Stimulated activated effector memory CD8-positive, alpha-beta T cell treated with anti-CD3 and anti-CD28 coated beads, Interleukin-12 subunit alpha, Interleukin-12 subunit beta, amount 100 ng/mL, for 72 hours (primary cell): Measurements from ENCODE around the gene RPL39.
A peak's percentile ranks its signal among the peaks of the same experiment; 100 is the strongest.
"Not testable (repeated sequence)": the region's sequence is repeated elsewhere in the genome, so short reads cannot be mapped to it uniquely, and the experiment has no call there.

Experiments
- ATAC-seq: fragments of 150-1000 bp; cut with Tn5 transposase; 2 replicates; pipeline ENCODE4 v1.10.0; 2021
- DNase-seq, 2 donors: peaks; one replicate each; pipeline ENCODE4 v3.0.0; 2021 to 2022; ENCODE audit warnings: low spot score in 2 of 2
- H3K27ac Mint-ChIP-seq: one replicate; pipeline ENCODE4 v1.8.0; 2022; ENCODE audit warnings: mild to moderate bottlenecking, mixed read lengths
- H3K36me3 Mint-ChIP-seq: one replicate; pipeline ENCODE4 v1.8.0; 2022; ENCODE audit warnings: mild to moderate bottlenecking, mixed read lengths
- H3K4me1 Mint-ChIP-seq: one replicate; pipeline ENCODE4 v1.8.0; 2022; ENCODE audit warnings: mixed read lengths
- H3K4me3 Mint-ChIP-seq: one replicate; pipeline ENCODE4 v1.8.0; 2022; ENCODE audit warnings: mild to moderate bottlenecking, mixed read lengths
- H3K9me3 Mint-ChIP-seq: one replicate; pipeline ENCODE4 v1.8.0; 2022; ENCODE audit warnings: mixed read lengths

Gene RPL39

DNA sequence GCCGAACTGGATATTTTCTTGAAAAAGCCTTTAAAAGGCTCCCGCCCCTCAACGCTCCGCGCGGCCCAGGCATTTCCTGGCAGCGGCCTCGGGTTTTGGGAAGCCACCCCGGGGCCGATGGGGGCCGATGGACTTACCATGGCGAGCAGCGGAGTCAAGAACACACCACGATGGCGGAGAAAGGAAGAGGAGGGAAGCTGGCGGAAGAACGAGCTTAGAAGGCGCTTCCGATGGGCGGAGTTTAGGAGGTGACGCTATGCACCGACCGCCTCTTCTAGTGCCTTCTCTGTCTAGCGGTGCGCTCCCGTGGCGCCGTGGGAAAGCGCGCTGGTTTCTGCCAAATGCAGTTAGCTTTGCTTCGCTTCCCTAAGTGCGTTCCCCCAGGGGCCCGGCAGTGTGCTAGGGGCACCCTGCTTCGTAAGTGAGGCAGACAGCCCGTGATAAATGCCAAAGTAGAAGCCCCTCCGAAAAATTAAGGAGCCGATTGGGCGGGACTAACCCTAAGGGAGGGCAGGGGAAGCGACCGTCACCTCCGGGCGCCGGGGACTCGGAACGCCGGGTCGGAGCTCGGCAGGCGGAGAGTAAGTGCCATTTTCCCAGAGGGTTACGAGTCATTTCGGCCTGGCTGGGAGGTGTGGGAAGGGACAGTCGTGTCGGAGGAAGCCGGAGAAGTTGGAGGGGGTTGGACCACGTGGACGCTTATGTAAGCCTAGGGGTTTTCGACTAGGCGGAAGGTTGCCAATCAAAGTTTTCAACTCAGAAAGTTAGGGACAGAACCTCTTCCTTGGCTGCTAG lies at the start of gene RPL39:
RPL39 (minus strand) TSS at position 194 of the 795 bp plus-strand sequence; CDS start at position 140, 54 bp downstream.
- DNase-seq = peak; percentile 46 to 83
- Mint-ChIP-seq H3K27ac (peak within 1 kb of the TSS; percentile 94), H3K36me3 (peaks cover 49% of the 10 kb centered on the region), H3K4me1 (peaks cover 5% of the 10 kb centered on the region), H3K9me3 (no peaks in the 10 kb centered on the region), H3K4me3 (peak within 1 kb of the TSS; percentile 85)
- ATAC-seq = peak; percentile 95

DNA sequence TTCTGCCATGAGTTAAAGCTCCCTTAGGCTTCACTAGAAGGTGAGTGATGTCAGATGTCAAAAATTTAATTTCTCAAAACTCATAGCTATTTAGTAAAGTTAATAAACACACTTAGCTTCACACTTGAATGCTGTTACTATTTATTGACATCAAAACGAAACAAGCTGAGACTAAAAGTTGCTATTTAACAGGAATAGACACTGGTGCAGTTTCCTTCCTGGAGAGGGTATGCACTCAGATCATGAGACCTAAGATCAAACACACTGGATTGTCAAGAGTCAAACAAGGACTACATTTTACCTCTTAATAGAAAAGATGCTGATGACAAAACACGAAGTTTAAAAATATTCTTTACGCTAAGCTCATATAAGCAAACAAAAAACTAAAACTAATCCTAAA lies 42.5 kb upstream of the RPL39 start:
- H3K4me3 Mint-ChIP-seq = no peak overlapping the region
- no peak for ATAC-seq
- H3K4me1 Mint-ChIP-seq = no peaks in the 10 kb centered on the region
- H3K27ac Mint-ChIP-seq = no peak overlapping the region
- no peaks in the 10 kb centered on the region for H3K9me3 Mint-ChIP-seq
- DNase-seq = no peak
- H3K36me3 Mint-ChIP-seq = peaks cover 79% of the 10 kb centered on the region

DNA sequence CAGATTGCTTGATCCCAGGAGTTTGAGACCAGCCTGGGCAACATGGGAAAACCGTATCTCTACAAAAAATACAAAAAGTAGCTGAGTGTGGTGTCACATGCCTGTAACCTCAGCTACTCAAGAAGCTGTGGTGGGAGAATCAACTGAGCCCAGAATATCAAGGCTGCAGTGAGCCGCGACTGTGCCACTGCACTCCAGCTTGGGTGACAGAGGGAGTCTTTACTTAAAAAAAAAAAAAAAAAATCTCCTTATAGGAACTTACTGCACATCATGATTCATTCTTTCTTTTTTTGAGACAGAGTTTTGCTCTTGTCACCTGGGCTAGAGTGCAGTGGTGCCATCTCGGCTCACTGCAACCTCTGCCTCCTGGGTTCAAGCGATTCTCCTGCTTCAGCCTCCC lies 37.0 kb upstream of the RPL39 start:
- H3K27ac Mint-ChIP-seq = no peak overlapping the region
- H3K4me1 Mint-ChIP-seq = no peaks in the 10 kb centered on the region
- DNase-seq (no peak), ATAC-seq (no peak)
- no peak overlapping the region for H3K4me3 Mint-ChIP-seq
- no peaks in the 10 kb centered on the region for H3K9me3 Mint-ChIP-seq
- H3K36me3 Mint-ChIP-seq = peaks cover 35% of the 10 kb centered on the region

DNA sequence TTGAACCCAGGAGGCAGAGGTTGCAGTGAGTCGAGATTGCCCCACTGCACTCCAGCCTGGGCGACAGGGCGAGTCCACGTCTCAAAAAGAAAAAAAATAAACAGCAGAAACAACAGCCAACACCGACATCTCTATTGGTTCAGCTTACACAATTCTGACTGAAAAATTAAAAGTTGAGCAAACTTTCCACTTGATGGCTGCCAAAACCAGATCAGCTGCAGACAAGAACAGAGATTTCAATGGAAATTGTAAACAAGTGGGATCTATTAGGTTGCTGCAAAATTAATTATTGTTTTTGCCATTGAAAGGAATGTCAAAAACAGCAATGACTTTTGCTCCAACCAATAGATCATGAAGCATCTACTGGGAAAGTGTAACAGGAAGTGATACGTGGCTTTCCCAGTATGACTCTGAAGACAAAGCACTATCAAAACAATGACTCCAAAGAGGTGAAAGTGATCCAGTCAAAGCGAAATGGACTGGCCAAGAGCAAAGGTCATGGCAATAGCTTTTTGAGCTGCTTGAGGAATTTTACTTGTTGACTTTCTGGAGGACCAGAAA lies 35.0 kb upstream of the RPL39 start:
- peak; percentile 83 for ATAC-seq
- no peak overlapping the region for H3K27ac Mint-ChIP-seq

DNA sequence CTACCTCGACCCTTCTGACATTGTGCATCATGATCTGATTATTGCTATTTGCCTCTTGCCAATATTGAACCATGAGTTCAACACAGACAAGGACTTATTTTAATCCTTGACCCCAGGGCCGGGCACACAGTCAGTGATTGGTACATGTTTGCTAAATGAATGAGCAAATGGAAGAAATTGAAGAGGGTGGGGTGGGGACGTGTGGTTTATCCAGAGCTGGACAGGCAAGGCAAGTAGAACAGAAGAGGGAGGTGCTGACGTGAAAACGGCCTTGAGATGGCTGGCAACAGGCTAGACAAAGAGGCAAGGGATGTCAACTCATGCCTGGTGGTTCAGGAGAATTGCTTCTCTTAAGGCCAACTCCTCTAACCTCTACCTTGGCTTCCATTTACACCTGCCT lies 32.8 kb upstream of the RPL39 start:
- H3K36me3 Mint-ChIP-seq = peaks cover 10% of the 10 kb centered on the region
- H3K27ac Mint-ChIP-seq, H3K4me3 Mint-ChIP-seq, H3K9me3 Mint-ChIP-seq, ATAC-seq, H3K4me1 Mint-ChIP-seq, DNase-seq: not testable (repeated sequence)

More for the DNA sequence above, 35.0 kb upstream of the RPL39 start:
- H3K36me3 Mint-ChIP-seq = peaks cover 31% of the 10 kb centered on the region
- H3K4me3 Mint-ChIP-seq = no peak overlapping the region
- no peaks in the 10 kb centered on the region for H3K9me3 Mint-ChIP-seq
- no peak for DNase-seq
- no peaks in the 10 kb centered on the region for H3K4me1 Mint-ChIP-seq

DNA sequence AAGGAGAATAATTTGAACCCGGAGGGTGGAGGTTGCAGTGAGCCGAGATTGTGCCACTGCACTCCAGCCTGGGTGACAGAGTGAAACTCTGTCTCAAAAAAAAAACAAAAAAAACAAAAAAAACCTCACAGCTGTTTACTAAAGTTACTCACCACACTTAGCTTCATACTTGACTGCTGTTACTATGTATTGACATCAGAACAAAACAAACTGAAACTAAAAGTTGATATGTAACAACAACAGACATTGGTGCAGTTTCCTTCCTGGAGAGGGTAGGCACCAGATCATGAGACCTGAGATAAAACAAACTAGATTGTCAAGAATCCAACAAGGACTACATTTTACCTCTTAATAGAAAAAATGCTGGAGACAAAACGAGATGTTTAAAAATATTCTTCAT lies 30.3 kb upstream of the RPL39 start:
- not testable (repeated sequence) for DNase-seq, H3K36me3 Mint-ChIP-seq, H3K4me3 Mint-ChIP-seq, H3K4me1 Mint-ChIP-seq, H3K9me3 Mint-ChIP-seq, H3K27ac Mint-ChIP-seq
- ATAC-seq = peak; percentile 89

DNA sequence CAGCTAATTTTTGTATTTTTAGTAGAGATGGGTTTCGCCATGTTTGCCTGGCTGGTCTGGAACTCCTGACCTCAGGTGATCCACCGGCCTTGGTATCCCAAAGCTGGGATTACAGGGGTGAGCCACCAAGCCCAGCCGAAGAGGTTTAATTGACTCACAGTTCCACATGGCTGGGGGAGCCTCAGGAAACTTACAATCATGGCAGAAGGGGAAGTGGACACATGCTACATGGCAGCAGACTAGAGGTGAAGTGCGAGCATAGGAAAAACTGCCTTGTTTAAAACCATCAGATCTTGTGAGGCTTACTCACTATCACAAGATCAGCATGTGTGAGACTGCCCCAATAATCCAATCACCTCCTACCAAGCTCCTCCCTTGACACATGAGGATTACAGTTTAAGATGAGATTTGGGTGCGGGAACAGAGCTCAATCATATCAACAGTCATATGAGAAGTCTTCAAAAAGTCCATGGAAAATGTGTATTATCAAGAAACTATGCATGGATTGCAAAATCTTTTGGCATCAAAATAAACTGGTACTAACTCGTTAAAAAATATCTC lies 25.8 kb upstream of the RPL39 start:
- H3K36me3 Mint-ChIP-seq = no peaks in the 10 kb centered on the region
- H3K9me3 Mint-ChIP-seq = no peaks in the 10 kb centered on the region
- H3K27ac Mint-ChIP-seq = no peak overlapping the region
- H3K4me1 Mint-ChIP-seq = no peaks in the 10 kb centered on the region
- no peak overlapping the region for H3K4me3 Mint-ChIP-seq
- no peak for ATAC-seq
- no peak for DNase-seq

DNA sequence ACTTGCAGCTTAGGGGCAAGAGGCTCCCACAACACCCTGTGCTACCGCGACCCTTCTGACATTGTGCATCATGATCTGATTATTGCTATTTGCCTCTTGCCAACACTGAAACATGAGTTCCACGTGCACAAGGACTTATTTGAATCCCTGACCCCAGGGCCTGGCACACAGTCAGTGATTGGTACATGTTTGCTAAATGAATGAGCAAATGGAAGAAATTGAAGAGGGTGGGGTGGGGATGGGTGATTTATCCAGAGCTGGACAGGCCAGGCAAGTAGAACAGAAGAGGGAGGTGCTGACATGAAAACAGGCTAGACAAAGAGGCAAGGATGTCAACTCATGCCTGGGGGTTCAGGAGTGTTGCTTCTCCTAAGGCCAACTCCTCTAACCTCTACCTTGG lies 24.9 kb upstream of the RPL39 start:
- no peak overlapping the region for H3K27ac Mint-ChIP-seq
- no peaks in the 10 kb centered on the region for H3K9me3 Mint-ChIP-seq
- ATAC-seq = no peak
- no peak overlapping the region for H3K4me3 Mint-ChIP-seq
- H3K36me3 Mint-ChIP-seq = no peaks in the 10 kb centered on the region
- H3K4me1 Mint-ChIP-seq = no peaks in the 10 kb centered on the region
- no peak for DNase-seq

DNA sequence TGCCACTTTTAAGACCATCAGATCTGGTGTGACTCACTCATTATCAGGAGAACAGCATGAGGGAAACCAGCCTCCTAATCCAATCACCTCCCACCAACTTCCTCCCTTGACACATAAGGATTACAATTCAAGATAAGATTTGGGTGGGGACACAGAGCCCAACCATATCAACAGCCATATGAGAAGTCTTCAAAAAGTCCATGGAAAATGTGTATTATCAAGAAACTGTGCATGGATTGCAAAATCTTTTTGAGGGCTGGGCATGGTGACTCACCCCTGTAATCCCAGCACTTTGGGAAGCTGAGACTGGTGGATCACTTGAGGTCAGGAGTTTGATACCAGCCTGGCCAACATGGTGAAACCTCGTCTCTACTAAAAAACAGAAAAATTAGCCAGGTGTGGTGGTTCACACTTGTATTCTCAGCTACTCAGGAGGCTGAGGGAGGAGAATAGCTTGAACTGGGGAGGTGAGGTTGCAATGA lies 17.8 kb upstream of the RPL39 start:
- Mint-ChIP-seq H3K9me3 (no peaks in the 10 kb centered on the region), H3K4me1 (no peaks in the 10 kb centered on the region), H3K4me3 (no peak overlapping the region), H3K27ac (no peak overlapping the region), H3K36me3 (no peaks in the 10 kb centered on the region)
- ATAC-seq (no peak), DNase-seq (no peak)

DNA sequence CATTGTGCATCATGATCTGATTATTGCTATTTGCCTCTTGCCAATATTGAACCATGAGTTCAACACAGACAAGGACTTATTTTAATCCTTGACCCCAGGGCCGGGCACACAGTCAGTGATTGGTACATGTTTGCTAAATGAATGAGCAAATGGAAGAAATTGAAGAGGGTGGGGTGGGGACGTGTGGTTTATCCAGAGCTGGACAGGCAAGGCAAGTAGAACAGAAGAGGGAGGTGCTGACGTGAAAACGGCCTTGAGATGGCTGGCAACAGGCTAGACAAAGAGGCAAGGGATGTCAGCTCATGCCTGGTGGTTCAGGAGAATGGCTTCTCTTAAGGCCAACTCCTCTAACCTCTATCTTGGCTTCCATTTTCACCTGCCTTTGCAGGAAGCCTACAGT lies 17.0 kb upstream of the RPL39 start:
- not testable (repeated sequence) for H3K4me1 Mint-ChIP-seq, H3K36me3 Mint-ChIP-seq, H3K27ac Mint-ChIP-seq, ATAC-seq, H3K9me3 Mint-ChIP-seq, H3K4me3 Mint-ChIP-seq, DNase-seq

DNA sequence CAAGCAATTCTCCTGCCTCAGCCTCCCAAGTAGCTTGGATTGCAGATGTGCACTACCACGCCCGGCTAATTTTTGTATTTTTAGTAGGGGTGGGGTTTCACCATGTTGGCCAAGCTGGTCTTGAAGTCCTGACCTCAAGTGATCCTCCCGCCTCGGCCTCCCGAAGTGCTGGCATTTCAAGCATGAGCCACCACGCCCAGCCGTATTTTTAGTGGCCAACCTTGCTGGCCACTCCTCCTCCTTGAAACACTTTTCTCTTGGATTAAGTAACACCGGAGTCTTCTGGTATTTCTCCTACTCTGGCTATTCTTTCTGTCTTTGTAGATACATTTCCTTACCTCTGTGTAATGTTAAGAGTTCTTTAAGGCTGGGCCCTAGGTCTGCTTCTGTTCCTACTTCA lies 11.1 kb upstream of the RPL39 start:
- Mint-ChIP-seq H3K4me3 (no peak overlapping the region), H3K36me3 (no peaks in the 10 kb centered on the region), H3K4me1 (no peaks in the 10 kb centered on the region), H3K27ac (peak overlapping the region; percentile 63), H3K9me3 (no peaks in the 10 kb centered on the region)
- ATAC-seq (no peak), DNase-seq (no peak)

DNA sequence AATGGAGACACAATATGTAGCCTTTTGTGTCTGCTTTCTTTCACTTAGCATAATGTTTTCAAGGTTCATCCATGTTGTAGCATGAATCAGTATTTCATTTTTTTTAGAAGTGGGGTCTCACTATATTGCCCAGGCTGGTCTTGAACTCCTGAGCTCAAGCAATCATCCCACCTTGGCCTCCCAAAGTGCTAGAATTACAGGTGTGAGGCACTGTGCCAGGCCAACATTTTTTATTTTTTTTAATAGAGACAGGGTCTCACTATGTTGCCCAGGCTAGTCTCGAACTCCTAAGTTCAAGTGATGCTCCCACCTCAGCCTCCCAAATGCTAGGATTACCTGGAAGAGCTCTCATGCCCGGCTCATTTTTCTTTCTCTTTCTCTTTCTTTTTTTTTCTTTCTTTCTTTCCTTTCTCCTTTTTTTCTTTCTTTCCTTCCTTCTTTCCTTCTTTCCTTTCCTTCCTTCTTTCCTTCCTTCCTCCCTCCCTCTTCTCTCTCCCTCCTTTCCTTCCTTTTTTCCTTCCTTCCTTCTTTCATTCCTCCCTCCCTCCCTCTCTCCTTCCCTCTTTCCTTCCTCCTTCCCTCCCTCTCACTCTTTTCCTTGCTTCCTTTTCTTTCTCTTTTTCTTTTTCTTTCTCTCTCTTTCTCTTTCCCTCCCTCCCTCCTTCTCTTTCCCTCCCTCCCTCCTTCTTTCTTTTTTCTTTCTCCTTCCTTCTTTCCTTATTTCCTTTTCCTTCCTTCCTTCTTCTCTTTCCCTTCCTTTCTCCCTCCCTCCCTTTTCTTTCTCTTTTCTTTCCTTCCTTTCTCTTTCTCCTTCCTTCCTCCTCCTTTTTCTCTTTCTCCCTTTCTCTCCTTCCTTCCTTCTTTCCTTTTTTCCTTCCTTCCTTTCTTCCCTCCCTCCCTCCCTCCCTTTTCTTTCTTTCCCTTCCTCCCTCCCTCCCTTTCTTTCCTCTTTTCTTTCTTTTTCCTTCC lies 10.1 kb upstream of the RPL39 start:
- H3K9me3 Mint-ChIP-seq = no peaks in the 10 kb centered on the region
- no peak overlapping the region for H3K4me3 Mint-ChIP-seq
- no peak for ATAC-seq
- H3K36me3 Mint-ChIP-seq = no peaks in the 10 kb centered on the region
- peak overlapping the region; percentile 63 for H3K27ac Mint-ChIP-seq
- H3K4me1 Mint-ChIP-seq = no peaks in the 10 kb centered on the region
- no peak for DNase-seq

DNA sequence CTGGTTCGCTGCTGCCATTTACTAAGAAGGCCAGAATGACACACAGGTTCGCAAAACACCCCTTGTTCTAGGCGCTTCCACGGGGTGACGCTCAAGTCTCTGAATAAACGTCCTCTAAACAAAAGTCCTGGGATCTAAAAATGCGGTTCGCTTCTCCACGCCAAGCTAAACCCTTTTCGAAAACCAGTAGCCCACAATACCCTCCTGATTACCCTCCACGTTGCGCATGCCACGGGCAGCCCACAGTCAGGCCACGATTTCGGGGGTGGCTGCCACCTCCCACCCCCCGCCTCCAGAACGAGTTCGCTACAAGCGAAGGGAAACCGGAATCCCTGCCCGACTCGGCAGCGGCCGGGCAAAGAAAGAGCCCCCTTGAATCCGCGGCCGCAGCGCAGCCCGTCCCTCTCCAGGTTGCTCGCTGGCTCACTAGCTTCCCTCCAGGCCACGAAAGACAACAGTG lies 423 bp downstream of the RPL39 start:
- peak overlapping the region; percentile 94 for H3K27ac Mint-ChIP-seq
- DNase-seq (peak in 1 of 2 donors; percentile 63), ATAC-seq (peak; percentile 53)
- peaks cover 55% of the 10 kb centered on the region for H3K36me3 Mint-ChIP-seq
- H3K4me3 Mint-ChIP-seq = peak overlapping the region; percentile 85
- peaks cover 8% of the 10 kb centered on the region for H3K4me1 Mint-ChIP-seq
- H3K9me3 Mint-ChIP-seq = no peaks in the 10 kb centered on the region

DNA sequence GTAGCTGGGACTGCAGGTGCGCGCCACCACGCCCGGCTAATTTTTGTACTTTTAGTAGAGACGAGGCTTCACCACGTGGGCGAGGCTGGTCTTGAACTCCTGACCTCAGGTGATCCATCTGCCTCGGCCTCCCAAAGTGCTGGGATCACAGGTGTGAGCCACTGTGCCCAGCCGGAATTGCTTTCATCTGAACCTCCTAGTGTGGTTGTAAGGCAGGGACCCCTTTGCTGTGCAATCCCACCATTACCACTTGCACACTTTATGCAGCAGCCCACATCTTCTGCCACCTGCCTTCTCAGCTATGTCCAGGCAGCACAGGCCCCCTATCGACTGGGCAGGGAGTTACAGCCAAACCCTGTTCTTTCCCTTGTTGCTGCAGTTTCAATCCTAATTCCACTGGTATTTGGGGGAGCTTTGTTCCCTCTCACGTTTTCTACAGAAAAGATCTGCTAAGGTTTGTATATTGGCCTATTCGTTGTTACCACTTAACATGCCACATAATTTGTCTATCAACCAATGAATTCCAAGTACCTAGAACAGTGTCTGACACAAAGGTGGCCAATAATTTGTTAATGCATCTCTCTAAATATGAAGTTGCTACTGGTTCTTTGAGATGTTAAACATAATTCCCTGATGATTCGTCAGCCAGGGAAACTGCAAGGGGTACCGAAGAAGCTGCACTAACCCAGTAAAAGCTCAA lies 6.5 kb downstream of the RPL39 start:
- Mint-ChIP-seq H3K36me3 (peaks cover 93% of the 10 kb centered on the region), H3K27ac (no peak overlapping the region), H3K4me1 (peaks cover 28% of the 10 kb centered on the region), H3K4me3 (no peak overlapping the region), H3K9me3 (no peaks in the 10 kb centered on the region)
- DNase-seq (peak; percentile 12 to 63), ATAC-seq (peak; percentile 69)
